ENCODE results near the gene WIPF3.

DNA sequence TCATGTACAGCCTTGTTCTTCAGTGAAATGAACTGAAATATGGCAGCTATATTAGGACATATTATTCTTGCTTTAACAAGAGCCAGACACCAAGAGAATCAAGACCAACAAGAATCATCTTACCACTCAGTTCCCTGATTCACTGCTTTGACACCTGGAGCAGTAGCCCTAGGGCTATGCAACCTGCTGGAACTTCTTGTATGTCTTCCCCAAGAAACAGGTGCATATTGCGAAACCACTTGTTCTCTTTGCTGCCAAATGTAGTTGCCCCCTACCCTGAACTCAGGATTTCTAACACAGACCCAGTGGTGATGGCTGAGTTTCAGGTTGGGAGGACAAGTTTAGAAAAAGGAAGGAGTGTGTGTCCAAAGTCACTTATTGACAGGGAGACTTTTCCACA lies 46.1 kb downstream of the WIPF3 start:
- TF ChIP-seq POLR2A (IDR thresholded peaks at IDR 0.05; ENCODE audit: low read depth, low read length) (no peak), POLR2AphosphoS5 (IDR thresholded peaks at IDR 0.05; ENCODE audit: low read depth, low read length) (no peak), TAF1 (IDR thresholded peaks at IDR 0.05; ENCODE audit: borderline replicate concordance, low read depth, low read length) (no peak)
